Caco-2 (cell line): Measurements from ENCODE around the gene NAT8L. TPM values are rescaled to one million over a fixed set of nuclear protein-coding genes. Genes with fewer than 3 reads are reported as not detected.

Experiments
- BruUV-seq: library from RNA; stranded (reverse); fragments of 400-500 nt; replicated peaks from 2 replicates; lab custom pipeline; 2021; lab: Mats Ljungman, UMichigan
- CTCF ChIA-PET: fragments of 300-600 bp; sonication (Branson Sonifier 250); formaldehyde crosslinking; loops from one replicate; lab custom pipeline; 2022; ENCODE audit warnings: antibody characterized with exemption; lab: Charles Lee
- POLR2A ChIA-PET: fragments of 300-600 bp; sonication (Branson Sonifier 250); formaldehyde crosslinking; loops from one replicate; lab custom pipeline; 2022; ENCODE audit warnings: antibody characterized with exemption; lab: Charles Lee
- DNase-seq, 2 experiments: peaks; one replicate each; pipeline versions ENCODE4 v3.0.0 to v3.0.0-alpha.2; 2020 to 2022
- H3K27me3 ChIP-seq: replicated peaks from 2 replicates; pipeline ENCODE4 v1.6.0; 2011; ENCODE audit warnings: low read length; ENCODE audit not compliant: control insufficient read depth, insufficient read depth
- H3K36me3 ChIP-seq: 2 replicates; pipeline ENCODE4 v1.5.1; 2011; ENCODE audit warnings: low read length; ENCODE audit not compliant: control insufficient read depth, insufficient read depth
- H3K4me1 ChIP-seq: fragments of 250-450 bp; sonication (Bioruptor Pico); 2 replicates; pipeline ENCODE4 v1.5.1; 2020; ENCODE audit warnings: mild to moderate bottlenecking
- H3K4me3 ChIP-seq: 2 replicates; pipeline ENCODE4 v1.5.1; 2011; ENCODE audit warnings: low read depth, mild to moderate bottlenecking, control low read depth, low read length
- H3K9me3 ChIP-seq: fragments of 250-450 bp; sonication (Bioruptor Pico); 2 replicates; pipeline ENCODE4 v1.5.1; 2020; ENCODE audit warnings: mild to moderate bottlenecking, moderate library complexity
- H3K27ac Mint-ChIP-seq: one replicate; pipeline ENCODE4 v1.8.0; 2022; ENCODE audit warnings: mixed read lengths; ENCODE audit not compliant: unreplicated experiment
- H3K27me3 Mint-ChIP-seq: one replicate; pipeline ENCODE4 v1.8.0; 2022; ENCODE audit warnings: mixed read lengths; ENCODE audit not compliant: insufficient read depth, unreplicated experiment
- H3K36me3 Mint-ChIP-seq: one replicate; pipeline ENCODE4 v1.8.0; 2022; ENCODE audit warnings: mild to moderate bottlenecking, mixed read lengths; ENCODE audit not compliant: insufficient read depth, unreplicated experiment
- H3K4me1 Mint-ChIP-seq: one replicate; pipeline ENCODE4 v1.8.0; 2022; ENCODE audit warnings: low read depth, mixed read lengths; ENCODE audit not compliant: unreplicated experiment
- H3K4me3 Mint-ChIP-seq: one replicate; pipeline ENCODE4 v1.8.0; 2022; ENCODE audit warnings: mild to moderate bottlenecking, moderate library complexity, mixed read lengths; ENCODE audit not compliant: unreplicated experiment
- H3K9me3 Mint-ChIP-seq: one replicate; pipeline ENCODE4 v1.8.0; 2022; ENCODE audit warnings: mixed read lengths; ENCODE audit not compliant: unreplicated experiment
- intact Hi-C: fragments of 100-400 bp; cut with micrococcal nuclease; formaldehyde crosslinking; loops from one replicate; pipeline ENCODE4 v1.10.0; 2022; ENCODE audit not compliant: unreplicated experiment
- total RNA-seq: library from RNA; stranded (reverse); gene quantifications from 2 replicates; pipeline ENCODE4 v1.2.3, GENCODE V29; 2022
- TF ChIP-seq, protein P1 (sequence below), 2 experiments: fragments of 200-600 bp in 1 of 2; IDR thresholded peaks; 1 replicate in 1 of 2; 2 replicates in 1 of 2; pipeline versions ENCODE4 v1.5.1 to v1.8.0; 2011 to 2022; ENCODE audit warnings: antibody characterized with exemption in 1 of 2, control low read depth in 1 of 2, inconsistent platforms in 1 of 2, low read depth in 1 of 2, low read length in 1 of 2, mild to moderate bottlenecking in 1 of 2, moderate library complexity in 1 of 2; ENCODE audit not compliant: insufficient read depth in 1 of 2, severe bottlenecking in 1 of 2, unreplicated experiment in 1 of 2

Gene NAT8L
- total RNA-seq, 1 experiment from 2014 or later: 6.2 TPM

GRCh38 chr4:2062808-2063524 is 3.8 kb downstream of the NAT8L start:
- TF ChIP-seq, protein P1, sequence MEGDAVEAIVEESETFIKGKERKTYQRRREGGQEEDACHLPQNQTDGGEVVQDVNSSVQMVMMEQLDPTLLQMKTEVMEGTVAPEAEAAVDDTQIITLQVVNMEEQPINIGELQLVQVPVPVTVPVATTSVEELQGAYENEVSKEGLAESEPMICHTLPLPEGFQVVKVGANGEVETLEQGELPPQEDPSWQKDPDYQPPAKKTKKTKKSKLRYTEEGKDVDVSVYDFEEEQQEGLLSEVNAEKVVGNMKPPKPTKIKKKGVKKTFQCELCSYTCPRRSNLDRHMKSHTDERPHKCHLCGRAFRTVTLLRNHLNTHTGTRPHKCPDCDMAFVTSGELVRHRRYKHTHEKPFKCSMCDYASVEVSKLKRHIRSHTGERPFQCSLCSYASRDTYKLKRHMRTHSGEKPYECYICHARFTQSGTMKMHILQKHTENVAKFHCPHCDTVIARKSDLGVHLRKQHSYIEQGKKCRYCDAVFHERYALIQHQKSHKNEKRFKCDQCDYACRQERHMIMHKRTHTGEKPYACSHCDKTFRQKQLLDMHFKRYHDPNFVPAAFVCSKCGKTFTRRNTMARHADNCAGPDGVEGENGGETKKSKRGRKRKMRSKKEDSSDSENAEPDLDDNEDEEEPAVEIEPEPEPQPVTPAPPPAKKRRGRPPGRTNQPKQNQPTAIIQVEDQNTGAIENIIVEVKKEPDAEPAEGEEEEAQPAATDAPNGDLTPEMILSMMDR (IDR thresholded peaks at IDR 0.05; ENCODE audit: insufficient read depth in 1 of 2, low read depth in 1 of 2, low read length in 1 of 2, severe bottlenecking in 1 of 2, unreplicated experiment in 1 of 2): no peak
- no peak for DNase-seq
- H3K36me3 Mint-ChIP-seq: peaks cover 6% of the 10 kb centered on the region
- intact Hi-C loops: no loop called here
- H3K4me1 ChIP-seq: no peaks in the 10 kb centered on the region
- no TSS peak for BruUV-seq
- no peaks in the 10 kb centered on the region for H3K27me3 Mint-ChIP-seq
- POLR2A ChIA-PET: no interaction called here
- H3K4me1 Mint-ChIP-seq: no peaks in the 10 kb centered on the region
- H3K9me3 ChIP-seq: no peaks in the 10 kb centered on the region
- no peaks in the 10 kb centered on the region; the same call in 1 of the 2 replicates for H3K36me3 ChIP-seq
- CTCF ChIA-PET: no interaction called here
- H3K4me3 ChIP-seq: no peak overlapping the region
- no peak overlapping the region for H3K4me3 Mint-ChIP-seq
- no peaks in the 10 kb centered on the region for H3K9me3 Mint-ChIP-seq
- H3K27me3 ChIP-seq: no peaks in the 10 kb centered on the region
- no peak overlapping the region for H3K27ac Mint-ChIP-seq

GRCh38 chr4:2063557-2064275 is 4.6 kb downstream of the NAT8L start:
- H3K27me3 ChIP-seq: no peaks in the 10 kb centered on the region
- intact Hi-C loops: no loop called here
- Mint-ChIP-seq H3K36me3 (peaks cover 6% of the 10 kb centered on the region), H3K4me1 (no peaks in the 10 kb centered on the region), H3K4me3 (no peak overlapping the region), H3K9me3 (no peaks in the 10 kb centered on the region), H3K27me3 (no peaks in the 10 kb centered on the region), H3K27ac (no peak overlapping the region)
- H3K9me3 ChIP-seq: no peaks in the 10 kb centered on the region
- CTCF ChIA-PET: no interaction called here
- no peaks in the 10 kb centered on the region for H3K4me1 ChIP-seq
- no peak for DNase-seq
- no peak overlapping the region for H3K4me3 ChIP-seq
- POLR2A ChIA-PET: no interaction called here
- no peaks in the 10 kb centered on the region; the same call in 1 of the 2 replicates for H3K36me3 ChIP-seq
- no TSS peak for BruUV-seq
- TF ChIP-seq, protein P1 (IDR thresholded peaks at IDR 0.05; ENCODE audit: insufficient read depth in 1 of 2, low read depth in 1 of 2, low read length in 1 of 2, severe bottlenecking in 1 of 2, unreplicated experiment in 1 of 2): no peak

DNA sequence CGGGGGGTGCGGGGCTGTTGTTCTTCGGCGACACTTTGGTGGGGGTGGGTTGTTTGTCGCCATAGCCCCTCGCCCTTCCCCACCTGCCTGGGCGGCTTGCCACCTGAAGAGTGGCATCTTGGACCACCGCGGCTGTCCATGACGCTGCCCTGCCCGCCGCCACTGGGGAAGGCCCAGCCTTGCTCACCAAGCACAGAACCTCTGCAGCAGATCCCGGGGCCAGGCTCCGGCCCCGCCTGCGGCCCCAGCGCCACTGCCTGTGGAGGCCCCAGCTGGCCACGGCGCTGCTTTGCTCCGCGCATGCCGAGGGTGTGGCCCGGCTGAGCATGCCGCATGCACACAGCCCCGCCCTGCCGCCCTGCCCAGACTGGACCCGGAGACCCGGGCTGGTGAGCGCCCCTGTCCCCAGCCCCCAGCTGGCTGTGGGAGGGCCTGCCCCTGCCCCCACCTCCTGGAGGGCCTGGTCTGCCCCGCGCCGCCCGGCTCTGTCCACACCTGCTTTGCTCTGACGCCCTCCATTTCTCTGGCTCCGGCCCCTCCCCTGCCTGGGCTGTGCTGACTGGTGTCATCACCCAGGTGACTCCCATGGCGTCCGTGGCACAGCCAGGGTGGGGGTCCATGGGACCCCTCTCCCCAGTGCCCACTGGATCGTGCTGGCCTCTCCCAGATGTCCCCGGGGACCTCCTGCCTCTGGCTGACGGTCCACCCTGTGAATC is 5.3 kb downstream of the NAT8L start:
- Histone ChIP-seq H3K36me3 (no peaks in the 10 kb centered on the region; the same call in 1 of the 2 replicates), H3K4me1 (no peaks in the 10 kb centered on the region), H3K27me3 (no peaks in the 10 kb centered on the region), H3K9me3 (no peaks in the 10 kb centered on the region), H3K4me3 (no peak overlapping the region)
- Mint-ChIP-seq H3K27ac (no peak overlapping the region), H3K36me3 (peaks cover 6% of the 10 kb centered on the region), H3K9me3 (no peaks in the 10 kb centered on the region), H3K4me3 (no peak overlapping the region), H3K4me1 (no peaks in the 10 kb centered on the region), H3K27me3 (no peaks in the 10 kb centered on the region)
- ChIA-PET POLR2A (no interaction called here), CTCF (no interaction called here)
- no peak for DNase-seq
- TF ChIP-seq, protein P1 (IDR thresholded peaks at IDR 0.05; ENCODE audit: insufficient read depth in 1 of 2, low read depth in 1 of 2, low read length in 1 of 2, severe bottlenecking in 1 of 2, unreplicated experiment in 1 of 2): no peak
- no TSS peak for BruUV-seq
- intact Hi-C loops: no loop called here
